ENCODE measurements around the gene LCLAT1.

LCLAT1 gene

DNA sequence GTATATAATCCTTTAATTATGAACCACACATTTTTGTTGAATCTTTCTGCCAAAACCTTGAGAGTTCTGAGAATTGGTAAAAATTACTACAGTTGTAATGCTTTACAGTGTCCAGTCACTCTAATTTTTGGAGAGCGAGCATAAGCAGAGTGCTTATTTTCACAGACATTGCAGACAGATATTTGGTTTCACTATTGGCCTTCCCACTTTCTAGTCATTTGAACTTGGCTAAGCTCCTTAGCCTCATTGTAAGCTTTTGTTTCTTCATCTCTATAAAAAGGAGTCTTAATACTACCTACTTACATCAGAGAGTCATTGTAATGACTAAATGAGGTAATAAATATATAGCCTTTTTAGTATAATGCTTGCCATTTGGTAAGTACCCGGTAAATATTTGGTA lies 80.4 kb downstream of the LCLAT1 start:
- H3K27ac ChIP-seq (ENCODE audit: extremely low read depth, low read depth, low read length): no peak overlapping the region
- no peak for TF ChIP-seq ZNF423 (tag by site-specific recombination; IDR thresholded peaks at IDR 0.05)
- no peak overlapping the region for H3K4me3 ChIP-seq (ENCODE audit: low read depth, low read length)
- ChIA-PET CTCF (interaction anchor here (0.6 kb wide), 1 partner anchor 182 kb away, joined by 3 read pairs; no protein-coding TSS in a partner anchor), POLR2A (no interaction called here)
- H3K4me1 ChIP-seq (ENCODE audit: control insufficient read depth, insufficient read depth, low read length): peaks cover 5% of the 10 kb centered on the region
- no peaks in the 10 kb centered on the region for H3K9me3 ChIP-seq (ENCODE audit: control insufficient read depth, insufficient read depth, low read depth, low read length)
- no peaks in the 10 kb centered on the region; a peak in 1 of 3 replicates for H3K36me3 ChIP-seq (ENCODE audit: control insufficient read depth in 2 of 2, insufficient read depth in 1 of 2, low read length in 2 of 2)

DNA sequence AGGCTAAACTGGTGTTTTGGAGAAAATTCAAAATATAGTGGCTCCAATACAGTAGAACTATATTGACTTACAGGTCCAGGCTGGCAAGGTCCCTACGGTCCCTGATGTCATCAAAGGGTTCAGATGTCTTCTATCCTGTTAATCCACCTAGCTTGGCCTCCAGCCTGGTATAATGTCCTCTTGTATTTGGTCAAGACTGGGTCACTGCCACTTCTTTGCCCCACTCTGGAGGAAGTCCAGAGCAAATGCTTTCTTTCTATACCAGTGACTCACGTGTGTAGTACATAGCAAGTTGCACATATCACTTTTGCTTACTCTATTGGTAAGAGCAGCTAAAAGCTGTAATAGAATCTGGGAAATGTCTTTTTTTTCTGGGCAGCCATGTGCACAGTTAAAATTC lies 80.8 kb downstream of the LCLAT1 start:
- Histone ChIP-seq H3K4me1 (ENCODE audit: control insufficient read depth, insufficient read depth, low read length) (peaks cover 5% of the 10 kb centered on the region), H3K9me3 (ENCODE audit: control insufficient read depth, insufficient read depth, low read depth, low read length) (no peaks in the 10 kb centered on the region), H3K4me3 (ENCODE audit: low read depth, low read length) (no peak overlapping the region), H3K36me3 (ENCODE audit: control insufficient read depth in 2 of 2, insufficient read depth in 1 of 2, low read length in 2 of 2) (peaks cover 0 to under 1% of the 10 kb centered on the region in 2 experiments; a peak in 2 of 3 replicates), H3K27ac (ENCODE audit: extremely low read depth, low read depth, low read length) (no peak overlapping the region)
- TF ChIP-seq SP3 (tag by site-specific recombination; IDR thresholded peaks at IDR 0.05) (no peak), ZBTB1 (tag by site-specific recombination; IDR thresholded peaks at IDR 0.05) (no peak), ZNF133 (tag by site-specific recombination; IDR thresholded peaks at IDR 0.05) (no peak)
- TF ChIP-seq, protein P1, sequence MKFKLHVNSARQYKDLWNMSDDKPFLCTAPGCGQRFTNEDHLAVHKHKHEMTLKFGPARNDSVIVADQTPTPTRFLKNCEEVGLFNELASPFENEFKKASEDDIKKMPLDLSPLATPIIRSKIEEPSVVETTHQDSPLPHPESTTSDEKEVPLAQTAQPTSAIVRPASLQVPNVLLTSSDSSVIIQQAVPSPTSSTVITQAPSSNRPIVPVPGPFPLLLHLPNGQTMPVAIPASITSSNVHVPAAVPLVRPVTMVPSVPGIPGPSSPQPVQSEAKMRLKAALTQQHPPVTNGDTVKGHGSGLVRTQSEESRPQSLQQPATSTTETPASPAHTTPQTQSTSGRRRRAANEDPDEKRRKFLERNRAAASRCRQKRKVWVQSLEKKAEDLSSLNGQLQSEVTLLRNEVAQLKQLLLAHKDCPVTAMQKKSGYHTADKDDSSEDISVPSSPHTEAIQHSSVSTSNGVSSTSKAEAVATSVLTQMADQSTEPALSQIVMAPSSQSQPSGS (tag by site-specific recombination; IDR thresholded peaks at IDR 0.05; ENCODE audit: low read depth): no peak
- TF ChIP-seq, protein P2, sequence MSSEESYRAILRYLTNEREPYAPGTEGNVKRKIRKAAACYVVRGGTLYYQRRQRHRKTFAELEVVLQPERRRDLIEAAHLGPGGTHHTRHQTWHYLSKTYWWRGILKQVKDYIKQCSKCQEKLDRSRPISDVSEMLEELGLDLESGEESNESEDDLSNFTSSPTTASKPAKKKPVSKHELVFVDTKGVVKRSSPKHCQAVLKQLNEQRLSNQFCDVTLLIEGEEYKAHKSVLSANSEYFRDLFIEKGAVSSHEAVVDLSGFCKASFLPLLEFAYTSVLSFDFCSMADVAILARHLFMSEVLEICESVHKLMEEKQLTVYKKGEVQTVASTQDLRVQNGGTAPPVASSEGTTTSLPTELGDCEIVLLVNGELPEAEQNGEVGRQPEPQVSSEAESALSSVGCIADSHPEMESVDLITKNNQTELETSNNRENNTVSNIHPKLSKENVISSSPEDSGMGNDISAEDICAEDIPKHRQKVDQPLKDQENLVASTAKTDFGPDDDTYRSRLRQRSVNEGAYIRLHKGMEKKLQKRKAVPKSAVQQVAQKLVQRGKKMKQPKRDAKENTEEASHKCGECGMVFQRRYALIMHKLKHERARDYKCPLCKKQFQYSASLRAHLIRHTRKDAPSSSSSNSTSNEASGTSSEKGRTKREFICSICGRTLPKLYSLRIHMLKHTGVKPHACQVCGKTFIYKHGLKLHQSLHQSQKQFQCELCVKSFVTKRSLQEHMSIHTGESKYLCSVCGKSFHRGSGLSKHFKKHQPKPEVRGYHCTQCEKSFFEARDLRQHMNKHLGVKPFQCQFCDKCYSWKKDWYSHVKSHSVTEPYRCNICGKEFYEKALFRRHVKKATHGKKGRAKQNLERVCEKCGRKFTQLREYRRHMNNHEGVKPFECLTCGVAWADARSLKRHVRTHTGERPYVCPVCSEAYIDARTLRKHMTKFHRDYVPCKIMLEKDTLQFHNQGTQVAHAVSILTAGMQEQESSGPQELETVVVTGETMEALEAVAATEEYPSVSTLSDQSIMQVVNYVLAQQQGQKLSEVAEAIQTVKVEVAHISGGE (tag by site-specific recombination; conservative IDR thresholded peaks at IDR 0.05; ENCODE audit: low read depth): no peak
- ChIA-PET CTCF (interaction anchor here (0.6 kb wide), 2 partner anchors 125 to 182 kb away, joined by 3 read pairs; no protein-coding TSS in a partner anchor), POLR2A (no interaction called here)

DNA sequence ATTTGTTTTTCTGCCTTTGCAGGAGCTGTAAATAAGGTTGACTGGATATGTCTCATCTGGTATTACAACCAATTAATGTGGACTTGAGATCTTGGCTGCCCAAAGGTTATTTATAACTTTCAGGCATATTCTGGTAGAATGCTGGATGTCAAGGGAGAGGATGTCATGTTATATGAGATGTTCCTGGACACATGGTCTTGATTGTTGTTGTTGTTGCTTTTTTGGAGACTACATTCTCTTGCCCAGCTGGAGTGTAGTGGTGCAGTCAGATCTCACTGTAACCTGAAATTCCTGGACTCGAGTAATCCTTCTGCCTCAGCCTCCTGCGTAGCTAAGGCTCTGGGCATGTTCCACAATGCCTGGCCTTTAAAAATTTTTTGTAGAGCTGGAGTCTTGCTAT lies 83.3 kb downstream of the LCLAT1 start:
- ChIA-PET CTCF (no interaction called here), POLR2A (no interaction called here)

DNA sequence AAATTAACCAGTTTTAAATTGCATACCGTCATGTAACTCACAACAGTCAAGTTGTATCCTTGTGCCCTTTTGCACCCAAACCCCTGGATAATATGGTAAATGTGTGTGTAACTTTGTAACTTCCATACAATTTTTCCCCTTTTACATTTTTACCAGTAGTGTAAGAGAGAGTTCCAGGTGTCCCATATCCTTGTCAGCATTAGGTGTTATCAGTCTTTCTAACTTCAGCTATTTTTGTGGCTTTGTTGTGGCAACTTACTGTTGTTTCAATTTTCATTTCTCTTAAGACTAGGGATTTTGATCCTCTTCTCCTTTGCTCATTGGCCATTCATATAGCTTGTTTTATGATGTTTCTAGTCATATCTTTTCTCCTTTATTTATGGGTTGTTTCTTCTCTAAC lies 94.6 kb downstream of the LCLAT1 start:
- ChIA-PET POLR2A (no interaction called here), CTCF (no interaction called here)
- Histone ChIP-seq H3K4me1 (ENCODE audit: control insufficient read depth, insufficient read depth, low read length) (peaks cover 11% of the 10 kb centered on the region; the same call in 1 of the 2 replicates), H3K36me3 (ENCODE audit: control insufficient read depth in 2 of 2, insufficient read depth in 1 of 2, low read length in 2 of 2) (no peaks in the 10 kb centered on the region), H3K9me3 (ENCODE audit: control insufficient read depth, insufficient read depth, low read depth, low read length) (no peaks in the 10 kb centered on the region), H3K4me3 (ENCODE audit: low read depth, low read length) (no peak overlapping the region), H3K27ac (ENCODE audit: extremely low read depth, low read depth, low read length) (no peak overlapping the region)
- TF ChIP-seq ZNF426 (tag by site-specific recombination; IDR thresholded peaks at IDR 0.05) (no peak), ZNF184 (tag by site-specific recombination; IDR thresholded peaks at IDR 0.05) (peak; percentile 92), ZNF394 (tag by site-specific recombination; IDR thresholded peaks at IDR 0.05; ENCODE audit: borderline replicate concordance) (no peak), TRIM28 (IDR thresholded peaks at IDR 0.05; ENCODE audit: borderline replicate concordance, low read length) (0 out of 2 replicates have a peak, but pooled peaks have one; percentile 19), ZNF792 (tag by site-specific recombination; IDR thresholded peaks at IDR 0.05) (no peak), KLF8 (tag by site-specific recombination; IDR thresholded peaks at IDR 0.05) (no peak), ZNF302 (tag by site-specific recombination; IDR thresholded peaks at IDR 0.05; ENCODE audit: low read depth) (no peak)
- TF ChIP-seq, protein P2 (tag by site-specific recombination; conservative IDR thresholded peaks at IDR 0.05; ENCODE audit: low read depth): no peak

More for the DNA sequence above, 83.3 kb downstream of the LCLAT1 start:
- Histone ChIP-seq H3K9me3 (ENCODE audit: control insufficient read depth, insufficient read depth, low read depth, low read length) (no peaks in the 10 kb centered on the region; the same call in 1 of the 2 replicates), H3K4me3 (ENCODE audit: low read depth, low read length) (no peak overlapping the region), H3K36me3 (ENCODE audit: control insufficient read depth in 2 of 2, insufficient read depth in 1 of 2, low read length in 2 of 2) (peaks cover 0 to 23% of the 10 kb centered on the region in 2 experiments), H3K4me1 (ENCODE audit: control insufficient read depth, insufficient read depth, low read length) (peaks cover 5% of the 10 kb centered on the region), H3K27ac (ENCODE audit: extremely low read depth, low read depth, low read length) (no peak overlapping the region)
- TF ChIP-seq, protein P3, sequence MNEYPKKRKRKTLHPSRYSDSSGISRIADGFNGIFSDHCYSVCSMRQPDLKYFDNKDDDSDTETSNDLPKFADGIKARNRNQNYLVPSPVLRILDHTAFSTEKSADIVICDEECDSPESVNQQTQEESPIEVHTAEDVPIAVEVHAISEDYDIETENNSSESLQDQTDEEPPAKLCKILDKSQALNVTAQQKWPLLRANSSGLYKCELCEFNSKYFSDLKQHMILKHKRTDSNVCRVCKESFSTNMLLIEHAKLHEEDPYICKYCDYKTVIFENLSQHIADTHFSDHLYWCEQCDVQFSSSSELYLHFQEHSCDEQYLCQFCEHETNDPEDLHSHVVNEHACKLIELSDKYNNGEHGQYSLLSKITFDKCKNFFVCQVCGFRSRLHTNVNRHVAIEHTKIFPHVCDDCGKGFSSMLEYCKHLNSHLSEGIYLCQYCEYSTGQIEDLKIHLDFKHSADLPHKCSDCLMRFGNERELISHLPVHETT (tag by site-specific recombination; IDR thresholded peaks at IDR 0.05): no peak
- TF ChIP-seq GLIS1 (tag by site-specific recombination; IDR thresholded peaks at IDR 0.05) (no peak), ZNF701 (tag by site-specific recombination; IDR thresholded peaks at IDR 0.05) (no peak), ZIC2 (tag by site-specific recombination; IDR thresholded peaks at IDR 0.05) (no peak), ZNF837 (tag by site-specific recombination; IDR thresholded peaks at IDR 0.05) (no peak), ZNF830 (tag by site-specific recombination; IDR thresholded peaks at IDR 0.05; ENCODE audit: low read depth) (no peak), ZNF623 (tag by site-specific recombination; IDR thresholded peaks at IDR 0.05) (no peak), ZNF350 (tag by site-specific recombination; IDR thresholded peaks at IDR 0.05) (no peak), ZXDB (tag by site-specific recombination; IDR thresholded peaks at IDR 0.05) (no peak), ZNF416 (tag by site-specific recombination; IDR thresholded peaks at IDR 0.05) (no peak), ZNF19 (tag by site-specific recombination; IDR thresholded peaks at IDR 0.05; ENCODE audit: low read depth) (no peak), BCL11A (tag by site-specific recombination; IDR thresholded peaks at IDR 0.05; ENCODE audit: low read depth) (no peak)

Data from HEK293 (cell line).